Fibroblast of skin of back (primary cell): ENCODE data around the gene ARMC8.
A peak's percentile ranks its signal among the peaks of the same experiment; 100 is the strongest.

Source experiments
- DNase-seq: peaks from one replicate; pipeline ENCODE4 v3.0.0-alpha.2; 2013

Gene ARMC8

GRCh38 chr3:138200424-138200823 is 13.3 kb downstream of the ARMC8 start:
- no peak for DNase-seq

- no peak for DNase-seq
Observed at GRCh38 chr3:138202945-138203701, 16.0 kb downstream of the ARMC8 start.

- no peak for DNase-seq
Observed at GRCh38 chr3:138203938-138204337, 16.8 kb downstream of the ARMC8 start.

GRCh38 chr3:138205527-138205926 is 18.4 kb downstream of the ARMC8 start:
- DNase-seq = no peak

GRCh38 chr3:138206196-138206595 is 19.1 kb downstream of the ARMC8 start:
- DNase-seq = no peak

GRCh38 chr3:138210528-138210927 is 23.4 kb downstream of the ARMC8 start:
- no peak for DNase-seq

- peak; percentile 13 for DNase-seq
Observed at GRCh38 chr3:138213398-138214085, 26.4 kb downstream of the ARMC8 start.

GRCh38 chr3:138219255-138219654 is 32.2 kb downstream of the ARMC8 start:
- DNase-seq = no peak

GRCh38 chr3:138220242-138220641 is 33.1 kb downstream of the ARMC8 start:
- no peak for DNase-seq

- no peak for DNase-seq
Observed at GRCh38 chr3:138220788-138221187, 33.7 kb downstream of the ARMC8 start.

- DNase-seq = no peak
Observed at GRCh38 chr3:138222131-138222941, 35.2 kb downstream of the ARMC8 start.

- no peak for DNase-seq
Observed at GRCh38 chr3:138222942-138223287, 35.8 kb downstream of the ARMC8 start.

GRCh38 chr3:138227650-138228049 is 40.5 kb downstream of the ARMC8 start:
- DNase-seq = peak; percentile 94

- peak; percentile 70 for DNase-seq
Observed at GRCh38 chr3:138230525-138230924, 43.4 kb downstream of the ARMC8 start.

- DNase-seq = no peak
Observed at GRCh38 chr3:138232705-138233364, 45.7 kb downstream of the ARMC8 start.

GRCh38 chr3:138234401-138235179 is 47.5 kb downstream of the ARMC8 start:
- DNase-seq = peak; percentile 21

- DNase-seq = no peak
Observed at GRCh38 chr3:138238711-138239110, 51.6 kb downstream of the ARMC8 start.

- peak; percentile 17 for DNase-seq
Observed at GRCh38 chr3:138241061-138241460, 54.0 kb downstream of the ARMC8 start.

GRCh38 chr3:138241676-138242075 is 54.6 kb downstream of the ARMC8 start:
- no peak for DNase-seq

- DNase-seq = no peak
Observed at GRCh38 chr3:138242466-138242865, 55.4 kb downstream of the ARMC8 start.

GRCh38 chr3:138245026-138245425 is 57.9 kb downstream of the ARMC8 start:
- no peak for DNase-seq

GRCh38 chr3:138249636-138250035 is 62.5 kb downstream of the ARMC8 start:
- DNase-seq = no peak
